ENCODE results near the gene TMED6. TPM values are rescaled to one million over a fixed set of nuclear protein-coding genes. Genes with fewer than 3 reads are reported as not detected.

Gene TMED6
- total and polyA plus RNA-seq, 2 experiments from 2014 or later, result 0.29 TPM; not detected in 1

DNA sequence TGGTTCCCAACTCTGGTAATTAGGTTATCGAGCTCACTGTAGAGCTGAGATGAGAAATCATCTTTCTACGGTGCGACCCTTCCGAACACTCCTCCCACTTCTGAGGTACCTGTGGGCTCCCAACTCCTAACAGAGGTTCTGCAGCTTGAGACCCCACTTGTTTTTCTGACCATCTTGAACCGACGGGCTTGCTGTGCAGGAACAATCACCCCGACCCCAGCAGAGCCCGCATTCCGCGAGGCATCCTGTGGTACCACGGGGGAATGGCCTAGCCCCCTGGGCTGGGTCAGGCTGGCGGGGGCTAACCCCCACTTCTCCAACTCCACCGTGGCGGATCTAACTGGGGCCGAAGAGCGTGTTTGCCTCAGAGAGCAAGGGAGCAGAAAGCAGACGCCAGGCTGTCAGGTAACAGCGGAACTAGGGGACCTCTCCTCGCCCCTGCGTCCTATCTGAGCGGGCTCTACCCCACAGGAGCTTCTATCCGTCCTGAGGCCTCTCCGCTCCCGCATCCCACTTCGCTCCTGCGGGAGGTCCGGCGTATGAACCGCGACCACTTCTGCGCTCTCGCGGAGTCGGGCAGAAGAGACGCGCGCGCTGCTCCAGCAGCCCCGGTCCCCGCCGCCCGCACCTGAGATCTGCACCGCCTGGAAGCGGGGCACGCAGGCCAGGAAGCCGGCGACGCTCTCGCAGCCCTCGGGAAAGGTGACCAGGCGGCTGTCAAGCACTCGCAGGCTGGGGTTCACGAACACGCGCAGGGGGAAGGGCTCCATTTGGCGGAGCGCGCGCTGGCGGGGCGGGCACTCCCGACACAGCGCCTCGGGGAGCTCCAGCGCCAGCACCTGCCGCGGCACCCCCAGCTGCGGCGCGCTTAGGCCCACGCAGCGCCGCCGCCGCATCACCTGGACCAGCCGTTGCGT lies 22.0 kb downstream of the TMED6 start (continued):
- no peak for TF ChIP-seq ZNF462 (CRISPR knock-in tag; IDR thresholded peaks at IDR 0.05)
- TF ChIP-seq, protein P1, sequence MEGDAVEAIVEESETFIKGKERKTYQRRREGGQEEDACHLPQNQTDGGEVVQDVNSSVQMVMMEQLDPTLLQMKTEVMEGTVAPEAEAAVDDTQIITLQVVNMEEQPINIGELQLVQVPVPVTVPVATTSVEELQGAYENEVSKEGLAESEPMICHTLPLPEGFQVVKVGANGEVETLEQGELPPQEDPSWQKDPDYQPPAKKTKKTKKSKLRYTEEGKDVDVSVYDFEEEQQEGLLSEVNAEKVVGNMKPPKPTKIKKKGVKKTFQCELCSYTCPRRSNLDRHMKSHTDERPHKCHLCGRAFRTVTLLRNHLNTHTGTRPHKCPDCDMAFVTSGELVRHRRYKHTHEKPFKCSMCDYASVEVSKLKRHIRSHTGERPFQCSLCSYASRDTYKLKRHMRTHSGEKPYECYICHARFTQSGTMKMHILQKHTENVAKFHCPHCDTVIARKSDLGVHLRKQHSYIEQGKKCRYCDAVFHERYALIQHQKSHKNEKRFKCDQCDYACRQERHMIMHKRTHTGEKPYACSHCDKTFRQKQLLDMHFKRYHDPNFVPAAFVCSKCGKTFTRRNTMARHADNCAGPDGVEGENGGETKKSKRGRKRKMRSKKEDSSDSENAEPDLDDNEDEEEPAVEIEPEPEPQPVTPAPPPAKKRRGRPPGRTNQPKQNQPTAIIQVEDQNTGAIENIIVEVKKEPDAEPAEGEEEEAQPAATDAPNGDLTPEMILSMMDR (conservative IDR thresholded peaks at IDR 0.05; ENCODE audit: low read depth in 2 of 2), result no peak
- no peak for TF ChIP-seq ZNF114 (CRISPR knock-in tag; IDR thresholded peaks at IDR 0.05)
- TF ChIP-seq STAT1 (IDR thresholded peaks at IDR 0.05; ENCODE audit: unreplicated experiment), result no peak
- TF ChIP-seq POLR2AphosphoS5 (IDR thresholded peaks at IDR 0.05; ENCODE audit: low read depth), result no peak; the same call in 1 of the 2 replicates
- TF ChIP-seq JUNB (IDR thresholded peaks at IDR 0.05; ENCODE audit: unreplicated experiment), result no peak
- no peak for TF ChIP-seq EZH2 (IDR thresholded peaks at IDR 0.05; ENCODE audit: low read depth, unreplicated experiment)
- no peak for TF ChIP-seq EZH2phosphoT487 (IDR thresholded peaks at IDR 0.05; ENCODE audit: unreplicated experiment)

All from GM23338 (cell line).